Tibial artery (tissue), 4 donors: ENCODE measurements around the gene NHLRC2.

Experiments
- DNase-seq, 2 donors: peaks; one replicate each; pipeline ENCODE4 v3.0.0-alpha.2; 2019
- H3K27ac ChIP-seq, 2 donors: fragments of 200-600 bp; sonication (generic) in 1 of 2; 1 replicate in 1 of 2; 2 replicates in 1 of 2; pipeline ENCODE4 v1.5.1; 2018 to 2019; ENCODE audit warnings: mild to moderate bottlenecking in 1 of 2
- H3K27me3 ChIP-seq, 2 donors: fragments of 200-600 bp; sonication (generic) in 1 of 2; one replicate each; pipeline versions ENCODE4 v1.5.1 to v1.6.0; 2016 to 2019
- H3K36me3 ChIP-seq, 3 donors: fragments of 200-600 bp; sonication (generic) in 2 of 3; one replicate each; pipeline ENCODE4 v1.5.1; 2016 to 2019; ENCODE audit warnings: mild to moderate bottlenecking in 2 of 3
- H3K4me1 ChIP-seq, 4 donors: fragments of 200-600 bp; sonication (generic) in 2 of 4; 1 replicate in 3 of 4; 2 replicates in 1 of 4; pipeline ENCODE4 v1.5.1; 2016 to 2019
- H3K4me3 ChIP-seq, 2 donors: fragments of 200-600 bp; sonication (generic) in 1 of 2; 1 replicate in 1 of 2; 2 replicates in 1 of 2; pipeline ENCODE4 v1.5.1; 2018 to 2019; ENCODE audit warnings: mild to moderate bottlenecking in 2 of 2
- H3K9me3 ChIP-seq, 3 donors: fragments of 200-600 bp; sonication (generic) in 1 of 3; one replicate each; pipeline ENCODE4 v1.5.1; 2016 to 2019
- intact Hi-C: fragments of 100-400 bp; cut with DNase I; formaldehyde crosslinking; loops from one replicate; pipeline ENCODE4 v1.15.0; 2023; ENCODE audit warnings: low total_unique reads
- TF ChIP-seq, protein P1 (sequence below), 2 experiments: fragments of 200-600 bp in 1 of 2; fragments of 450-650 bp in 1 of 2; IDR thresholded peaks; one replicate each; pipeline ENCODE4 v1.5.1; 2017 to 2019; ENCODE audit warnings: antibody characterized with exemption in 2 of 2, mild to moderate bottlenecking in 1 of 2, moderate library complexity in 1 of 2

The NHLRC2 gene

GRCh38 chr10:113865901-113866300, 11.4 kb downstream of the NHLRC2 start:
- Histone ChIP-seq H3K4me1 (no peaks in the 10 kb centered on the region), H3K27me3 (no peaks in the 10 kb centered on the region), H3K4me3 (no peak overlapping the region), H3K36me3 (peaks cover 7 to 19% (median 7%) of the 10 kb centered on the region in 3 donors), H3K27ac (no peak overlapping the region), H3K9me3 (no peaks in the 10 kb centered on the region)
- TF ChIP-seq, protein P1, sequence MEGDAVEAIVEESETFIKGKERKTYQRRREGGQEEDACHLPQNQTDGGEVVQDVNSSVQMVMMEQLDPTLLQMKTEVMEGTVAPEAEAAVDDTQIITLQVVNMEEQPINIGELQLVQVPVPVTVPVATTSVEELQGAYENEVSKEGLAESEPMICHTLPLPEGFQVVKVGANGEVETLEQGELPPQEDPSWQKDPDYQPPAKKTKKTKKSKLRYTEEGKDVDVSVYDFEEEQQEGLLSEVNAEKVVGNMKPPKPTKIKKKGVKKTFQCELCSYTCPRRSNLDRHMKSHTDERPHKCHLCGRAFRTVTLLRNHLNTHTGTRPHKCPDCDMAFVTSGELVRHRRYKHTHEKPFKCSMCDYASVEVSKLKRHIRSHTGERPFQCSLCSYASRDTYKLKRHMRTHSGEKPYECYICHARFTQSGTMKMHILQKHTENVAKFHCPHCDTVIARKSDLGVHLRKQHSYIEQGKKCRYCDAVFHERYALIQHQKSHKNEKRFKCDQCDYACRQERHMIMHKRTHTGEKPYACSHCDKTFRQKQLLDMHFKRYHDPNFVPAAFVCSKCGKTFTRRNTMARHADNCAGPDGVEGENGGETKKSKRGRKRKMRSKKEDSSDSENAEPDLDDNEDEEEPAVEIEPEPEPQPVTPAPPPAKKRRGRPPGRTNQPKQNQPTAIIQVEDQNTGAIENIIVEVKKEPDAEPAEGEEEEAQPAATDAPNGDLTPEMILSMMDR (IDR thresholded peaks at IDR 0.05), result no peak
- no peak for DNase-seq
- intact Hi-C loops, result no loop called here

DNA sequence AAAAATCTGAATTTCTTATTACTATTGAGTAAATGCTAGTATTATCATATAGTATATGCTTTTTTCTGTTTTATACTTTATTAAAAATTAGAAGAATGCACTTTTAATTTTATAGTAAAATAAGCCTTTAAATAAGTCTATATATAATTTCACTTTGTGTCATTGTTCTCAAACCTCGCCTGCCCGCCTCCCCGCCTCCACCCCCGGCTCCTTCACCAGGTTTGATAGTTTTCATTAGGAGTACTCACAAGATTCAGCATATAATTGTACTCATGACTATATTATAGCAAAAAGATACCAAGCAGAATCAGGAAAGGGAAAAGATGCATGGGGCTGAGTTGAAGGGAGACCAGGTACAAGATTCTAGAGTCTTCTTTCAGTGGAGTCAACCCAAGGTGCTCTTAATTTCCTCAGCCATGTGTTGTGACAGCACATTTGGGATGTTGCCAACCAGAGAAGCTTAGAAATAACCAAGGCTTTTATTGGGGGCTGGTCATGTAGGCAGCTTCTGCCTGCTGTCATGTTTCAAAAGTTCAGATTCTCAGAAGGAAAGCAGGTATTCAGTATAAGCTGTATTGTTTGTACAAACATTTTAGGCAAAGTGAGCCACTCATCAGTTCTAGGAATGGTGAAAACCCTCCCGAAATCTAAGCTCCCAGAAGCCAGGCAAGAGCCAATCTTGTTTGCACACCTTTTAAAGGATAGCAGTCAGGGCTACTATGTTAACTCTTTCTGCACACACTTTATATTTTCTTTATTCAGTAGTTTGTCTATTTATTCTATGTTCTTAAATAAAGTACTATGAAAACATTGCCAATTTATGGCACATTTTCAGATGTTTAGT, 12.3 kb downstream of the NHLRC2 start:
- intact Hi-C loops, result no loop called here
- Histone ChIP-seq H3K36me3 (peaks cover 0 to 10% (median 0%) of the 10 kb centered on the region in 3 donors), H3K27me3 (no peaks in the 10 kb centered on the region), H3K27ac (no peak overlapping the region), H3K4me3 (no peak overlapping the region), H3K9me3 (no peaks in the 10 kb centered on the region), H3K4me1 (no peaks in the 10 kb centered on the region)
- no peak for DNase-seq
- TF ChIP-seq, protein P1 (IDR thresholded peaks at IDR 0.05), result no peak

DNA sequence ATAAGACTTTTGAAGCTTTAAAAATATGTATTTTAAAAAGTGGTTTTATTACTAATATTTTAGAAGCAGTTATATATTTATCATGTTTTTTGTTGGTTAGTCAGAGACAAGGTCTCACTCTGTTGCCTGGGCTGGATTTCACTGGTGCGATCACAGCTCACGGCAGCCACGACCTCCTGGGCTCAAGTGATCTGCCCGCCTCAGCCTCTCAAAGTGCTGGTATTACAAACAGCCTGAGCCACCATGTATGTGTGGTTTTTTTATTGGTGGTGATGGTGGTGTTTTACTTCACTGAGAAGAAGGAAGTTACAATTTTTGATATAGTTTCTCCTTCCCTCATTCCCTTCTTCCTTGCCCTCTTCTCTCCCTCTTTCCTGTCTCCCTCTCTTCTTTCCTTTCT, 13.4 kb downstream of the NHLRC2 start:
- no peak for DNase-seq
- intact Hi-C loops, result no loop called here
- Histone ChIP-seq H3K4me3 (no peak overlapping the region), H3K27ac (no peak overlapping the region), H3K9me3 (peaks cover 0 to 8% (median 5%) of the 10 kb centered on the region in 3 donors), H3K27me3 (no peaks in the 10 kb centered on the region), H3K36me3 (no peaks in the 10 kb centered on the region), H3K4me1 (no peaks in the 10 kb centered on the region)
- TF ChIP-seq, protein P1 (IDR thresholded peaks at IDR 0.05), result no peak

GRCh38 chr10:113869789-113870188, 15.3 kb downstream of the NHLRC2 start:
- DNase-seq, result no peak
- no peaks in the 10 kb centered on the region for H3K4me1 ChIP-seq
- no peak overlapping the region for H3K27ac ChIP-seq
- H3K27me3 ChIP-seq, result no peaks in the 10 kb centered on the region
- TF ChIP-seq, protein P1 (IDR thresholded peaks at IDR 0.05), result no peak
- H3K36me3 ChIP-seq, result no peaks in the 10 kb centered on the region
- intact Hi-C loops, result no loop called here
- H3K4me3 ChIP-seq, result no peak overlapping the region
- H3K9me3 ChIP-seq, result peaks cover 0 to 8% (median 8%) of the 10 kb centered on the region in 3 donors

DNA sequence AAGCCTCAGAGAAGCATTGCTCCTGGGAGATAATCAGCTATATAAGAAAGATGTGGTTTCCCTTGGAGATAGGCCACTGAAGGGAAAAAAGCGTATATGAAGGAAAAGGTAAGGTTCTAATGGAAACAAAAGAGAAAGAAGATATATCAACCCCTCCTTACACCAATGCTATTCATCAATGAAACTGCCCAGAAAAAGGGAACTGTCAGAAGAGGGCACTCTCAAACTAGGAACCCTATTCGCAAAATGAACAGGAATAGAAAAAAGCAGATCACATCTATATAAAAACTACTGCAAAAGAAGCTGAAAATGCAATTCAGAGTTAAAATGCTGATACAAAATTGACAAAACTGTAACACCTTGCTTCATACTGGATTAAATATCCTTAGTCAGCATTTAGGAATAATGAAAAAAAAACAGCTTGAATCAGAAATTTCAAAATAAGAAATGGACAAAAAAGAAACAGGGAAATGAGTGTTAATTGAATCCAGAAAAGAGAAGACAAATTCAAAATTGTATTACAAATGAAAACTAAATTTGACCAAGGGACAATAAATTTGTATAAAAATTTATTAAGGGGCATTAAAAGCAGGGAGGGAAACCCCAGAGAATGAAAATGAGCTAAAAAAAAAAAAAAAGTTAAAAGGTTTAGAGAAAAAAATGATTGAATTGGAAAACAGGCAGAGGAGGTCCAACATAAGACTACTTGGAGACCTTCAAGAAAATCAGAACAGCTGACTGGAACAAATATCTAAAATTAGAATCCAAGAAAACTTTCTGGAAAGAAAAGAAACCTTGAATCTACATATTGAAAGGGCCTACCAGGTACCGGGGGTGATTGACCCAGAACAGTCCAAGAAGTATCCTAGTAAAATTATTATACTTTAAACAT, 17.9 kb downstream of the NHLRC2 start:
- H3K36me3 ChIP-seq, result peaks cover 0 to 8% (median 0%) of the 10 kb centered on the region in 3 donors
- TF ChIP-seq, protein P1 (IDR thresholded peaks at IDR 0.05), result no peak
- no peaks in the 10 kb centered on the region for H3K4me1 ChIP-seq
- H3K27me3 ChIP-seq, result no peaks in the 10 kb centered on the region
- H3K9me3 ChIP-seq, result peaks cover 0 to 8% (median 8%) of the 10 kb centered on the region in 3 donors
- DNase-seq, result no peak
- no peak overlapping the region for H3K4me3 ChIP-seq
- intact Hi-C loops, result no loop called here
- H3K27ac ChIP-seq, result no peak overlapping the region
